H9 (cell line): ENCODE measurements around the gene RAB29. TPM values are rescaled to one million over a fixed set of nuclear protein-coding genes. Genes with fewer than 3 reads are reported as not detected.
A peak's percentile ranks its signal among the peaks of the same experiment; 100 is the strongest.

ENCODE experiments used
- DNase-seq: peaks from one replicate; pipeline ENCODE4 v3.0.0-alpha.2; 2017
- H2AFZ ChIP-seq: one replicate; pipeline ENCODE4 v1.6.1; 2013; ENCODE audit warnings: mild to moderate bottlenecking, low read length, control low read depth, moderate library complexity
- H2AK5ac ChIP-seq: 2 replicates; pipeline ENCODE4 v1.6.1; 2013; ENCODE audit warnings: low read length, control low read depth, mixed read lengths; ENCODE audit not compliant: insufficient read length
- H2BK120ac ChIP-seq: one replicate; pipeline ENCODE4 v1.6.1; 2013; ENCODE audit warnings: low read depth, mild to moderate bottlenecking, low read length, control low read depth, inconsistent platforms; ENCODE audit not compliant: poor library complexity, severe bottlenecking
- H2BK12ac ChIP-seq: 2 replicates; pipeline ENCODE4 v1.6.1; 2013; ENCODE audit warnings: low read length, control low read depth, mixed read lengths, low read depth; ENCODE audit not compliant: insufficient read length
- H2BK15ac ChIP-seq: 2 replicates; pipeline ENCODE4 v1.6.1; 2013; ENCODE audit warnings: low read depth, low read length, control low read depth
- H2BK20ac ChIP-seq: one replicate; pipeline ENCODE4 v1.6.1; 2013; ENCODE audit warnings: low read depth, mild to moderate bottlenecking, low read length, control low read depth, inconsistent platforms; ENCODE audit not compliant: poor library complexity, severe bottlenecking
- H2BK5ac ChIP-seq: 2 replicates; pipeline ENCODE4 v1.6.1; 2013; ENCODE audit warnings: low read length, control low read depth, mixed read lengths; ENCODE audit not compliant: insufficient read length
- H3K14ac ChIP-seq: 2 replicates; pipeline ENCODE4 v1.6.1; 2013; ENCODE audit warnings: low read length, control low read depth; ENCODE audit not compliant: insufficient read depth
- H3K18ac ChIP-seq: 2 replicates; pipeline ENCODE4 v1.6.1; 2013; ENCODE audit warnings: low read depth, mild to moderate bottlenecking, mixed read lengths, low read length, control low read depth; ENCODE audit not compliant: insufficient read length
- H3K23ac ChIP-seq: 2 replicates; pipeline ENCODE4 v1.6.1; 2013; ENCODE audit warnings: low read length, control low read depth, mixed read lengths, low read depth; ENCODE audit not compliant: insufficient read length
- H3K23me2 ChIP-seq: 2 replicates; pipeline ENCODE4 v1.6.1; 2013; ENCODE audit warnings: low read depth, mild to moderate bottlenecking, mixed read lengths, low read length, control low read depth; ENCODE audit not compliant: insufficient read length, poor library complexity, severe bottlenecking
- H3K27ac ChIP-seq: 2 replicates; pipeline ENCODE4 v1.5.1; 2013; ENCODE audit warnings: low read length, control low read depth, mixed read lengths, low read depth; ENCODE audit not compliant: insufficient read length
- H3K27me3 ChIP-seq: 2 replicates; pipeline ENCODE4 v1.6.1; 2013; ENCODE audit warnings: low read length, control low read depth, inconsistent platforms; ENCODE audit not compliant: insufficient read depth
- H3K4ac ChIP-seq: 2 replicates; pipeline ENCODE4 v1.6.1; 2013; ENCODE audit warnings: low read depth, mild to moderate bottlenecking, control low read depth, inconsistent platforms, low read length, moderate library complexity
- H3K4me1 ChIP-seq: 2 replicates; pipeline ENCODE4 v1.6.1; 2013; ENCODE audit warnings: low read length, control low read depth, inconsistent platforms; ENCODE audit not compliant: insufficient read depth
- H3K4me2 ChIP-seq: 2 replicates; pipeline ENCODE4 v1.6.1; 2013; ENCODE audit warnings: low read length, control low read depth, mixed read lengths; ENCODE audit not compliant: insufficient read length, insufficient read depth
- H3K56ac ChIP-seq: 2 replicates; pipeline ENCODE4 v1.6.1; 2013; ENCODE audit warnings: low read depth, mild to moderate bottlenecking, mixed read lengths, low read length, control low read depth; ENCODE audit not compliant: insufficient read length
- H3K79me1 ChIP-seq: 2 replicates; pipeline ENCODE4 v1.6.1; 2013; ENCODE audit warnings: low read depth, mild to moderate bottlenecking, moderate library complexity, low read length, control low read depth, inconsistent platforms; ENCODE audit not compliant: insufficient read depth, poor library complexity, severe bottlenecking
- H3K79me2 ChIP-seq: 2 replicates; pipeline ENCODE4 v1.6.1; 2013; ENCODE audit warnings: low read length, control low read depth, inconsistent platforms; ENCODE audit not compliant: insufficient read depth
- H3K9ac ChIP-seq: 2 replicates; pipeline ENCODE4 v1.6.1; 2013; ENCODE audit warnings: low read length, control low read depth, mixed read lengths; ENCODE audit not compliant: insufficient read length; ENCODE audit errors: extremely low read depth
- H3K9me3 ChIP-seq: one replicate; pipeline ENCODE4 v1.6.1; 2013; ENCODE audit warnings: low read depth, low read length, inconsistent platforms; ENCODE audit not compliant: control insufficient read depth
- H3T11ph ChIP-seq: one replicate; pipeline ENCODE4 v1.6.1; 2013; ENCODE audit warnings: mild to moderate bottlenecking, low read length, control low read depth, inconsistent platforms
- H4K20me1 ChIP-seq: one replicate; pipeline ENCODE4 v1.6.1; 2013; ENCODE audit not compliant: control insufficient read depth, insufficient read length, insufficient read depth
- H4K5ac ChIP-seq: 2 replicates; pipeline ENCODE4 v1.6.1; 2013; ENCODE audit warnings: low read depth, mild to moderate bottlenecking, mixed read lengths, low read length, control low read depth; ENCODE audit not compliant: insufficient read length
- H4K8ac ChIP-seq: replicated peaks from 2 replicates; pipeline ENCODE4 v1.6.1; 2013; ENCODE audit warnings: low read length, control low read depth, mixed read lengths, low read depth; ENCODE audit not compliant: insufficient read length
- H4K91ac ChIP-seq: 2 replicates; pipeline ENCODE4 v1.6.1; 2013; ENCODE audit warnings: low read depth, mild to moderate bottlenecking, moderate library complexity, mixed read lengths, low read length, control low read depth; ENCODE audit not compliant: insufficient read length
- H3K27ac Mint-ChIP-seq, 3 experiments: 2 replicates in 2 of 3; 3 replicates in 1 of 3; pipeline ENCODE4 v1.8.0; 2020 to 2021; ENCODE audit warnings: mixed read lengths in 3 of 3, mild to moderate bottlenecking in 1 of 3, moderate library complexity in 1 of 3
- H3K27me3 Mint-ChIP-seq: 2 replicates; pipeline ENCODE4 v1.8.0; 2021; ENCODE audit warnings: low read depth, mild to moderate bottlenecking, moderate library complexity, mixed read lengths
- H3K36me3 Mint-ChIP-seq, 3 experiments: 2 replicates in 2 of 3; 3 replicates in 1 of 3; pipeline ENCODE4 v1.8.0; 2020 to 2021; ENCODE audit warnings: low read depth in 3 of 3, mixed read lengths in 3 of 3; ENCODE audit not compliant: insufficient read depth in 1 of 3
- H3K4me1 Mint-ChIP-seq, 2 experiments: 2 replicates each; pipeline ENCODE4 v1.8.0; 2020; ENCODE audit warnings: mixed read lengths in 2 of 2
- H3K4me3 Mint-ChIP-seq, 2 experiments: 2 replicates in 1 of 2; 3 replicates in 1 of 2; pipeline ENCODE4 v1.8.0; 2020 to 2021; ENCODE audit warnings: mild to moderate bottlenecking in 2 of 2, mixed read lengths in 2 of 2, moderate library complexity in 1 of 2
- H3K9me3 Mint-ChIP-seq, 2 experiments: 2 replicates in 1 of 2; 3 replicates in 1 of 2; pipeline ENCODE4 v1.8.0; 2020; ENCODE audit warnings: mild to moderate bottlenecking in 2 of 2, mixed read lengths in 2 of 2, moderate library complexity in 1 of 2
- WGBS: extraction: QIAGEN DNeasy Blood & Tissue Kit; methylation state at CpG from one replicate; pipeline ENCODE4 v1.1.7; 2013; ENCODE audit warnings: missing lambda C conversion rate, low lambda C conversion rate, mixed read lengths; ENCODE audit not compliant: insufficient read length; ENCODE audit errors: extremely low coverage; 5-methylcytosine and 5-hydroxymethylcytosine counted together
- total RNA-seq: library from RNA; stranded (reverse); gene quantifications from 2 replicates; pipeline ENCODE4 v1.2.1, GENCODE V29; 2021
- TF ChIP-seq, protein P1 (sequence below): fragments of 200-600 bp; sonication (generic); conservative IDR thresholded peaks from 3 replicates; pipeline ENCODE4 v1.8.0; 2021; ENCODE audit warnings: antibody characterized with exemption, mild to moderate bottlenecking

Gene RAB29
- total RNA-seq, 1 experiment from 2014 or later, result 4.2 TPM

DNA sequence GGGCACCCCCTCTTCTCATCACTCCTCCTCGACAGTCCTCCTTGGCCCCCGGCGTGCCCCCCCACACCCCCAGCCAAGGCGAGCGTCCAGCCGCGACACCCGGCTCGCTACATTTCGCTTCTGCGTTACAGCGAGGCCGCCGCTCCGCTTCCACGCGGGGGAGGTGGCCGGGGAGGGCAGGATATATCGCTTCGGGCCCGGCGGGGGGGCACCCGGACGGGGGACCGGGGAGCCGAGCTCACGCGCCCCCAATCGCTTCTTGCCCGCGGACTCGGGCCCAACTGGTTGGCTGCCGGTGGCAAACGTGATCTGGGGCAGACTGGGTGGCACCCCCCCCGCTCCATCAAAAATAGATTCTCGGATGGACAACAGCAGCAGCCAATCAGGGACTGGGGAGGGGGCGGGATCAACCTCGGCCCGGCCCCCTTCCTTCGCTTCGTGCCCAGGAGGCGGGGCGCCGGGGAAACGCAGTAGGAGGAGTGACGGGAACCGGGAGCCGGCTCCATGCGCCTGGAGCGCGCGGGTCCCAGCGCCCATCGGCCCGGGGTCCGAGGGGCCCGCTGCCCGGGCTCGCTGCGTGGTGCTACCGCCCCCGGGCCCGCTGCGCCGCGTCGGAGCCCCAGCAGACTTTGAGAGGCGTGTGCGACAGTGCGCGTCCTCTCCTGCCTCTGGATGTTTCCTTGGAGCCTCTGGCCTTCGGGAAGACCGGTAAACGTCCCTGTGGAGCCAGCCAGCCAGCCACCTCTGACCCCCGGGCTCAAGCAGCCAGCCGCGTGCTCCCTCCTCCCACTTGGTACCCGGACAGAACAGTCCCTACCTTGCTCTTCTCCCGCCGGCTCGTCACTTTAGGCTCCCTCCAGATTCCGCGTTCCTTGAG lies 37.8 kb upstream of the RAB29 start, which contains the start of gene SLC41A1:
Gene SLC41A1, minus strand, starts transcription at position 321 of the 877 bp plus-strand sequence. CDS start 2,757 bp downstream, outside the sequence.
- no peak within 1 kb of the TSS for H4K5ac ChIP-seq
- peaks cover 49% of the 10 kb centered on the region in 2 experiments for H3K4me1 Mint-ChIP-seq
- H4K8ac ChIP-seq, result no peak within 1 kb of the TSS
- peak within 1 kb of the TSS; percentile 58 to 92 (median 75) for H3K27ac Mint-ChIP-seq
- peak within 1 kb of the TSS; percentile 92 to 94 for H3K4me3 Mint-ChIP-seq
- no peak within 1 kb of the TSS for H3K4ac ChIP-seq
- H3T11ph ChIP-seq, result no peak within 1 kb of the TSS
- TF ChIP-seq, protein P1, sequence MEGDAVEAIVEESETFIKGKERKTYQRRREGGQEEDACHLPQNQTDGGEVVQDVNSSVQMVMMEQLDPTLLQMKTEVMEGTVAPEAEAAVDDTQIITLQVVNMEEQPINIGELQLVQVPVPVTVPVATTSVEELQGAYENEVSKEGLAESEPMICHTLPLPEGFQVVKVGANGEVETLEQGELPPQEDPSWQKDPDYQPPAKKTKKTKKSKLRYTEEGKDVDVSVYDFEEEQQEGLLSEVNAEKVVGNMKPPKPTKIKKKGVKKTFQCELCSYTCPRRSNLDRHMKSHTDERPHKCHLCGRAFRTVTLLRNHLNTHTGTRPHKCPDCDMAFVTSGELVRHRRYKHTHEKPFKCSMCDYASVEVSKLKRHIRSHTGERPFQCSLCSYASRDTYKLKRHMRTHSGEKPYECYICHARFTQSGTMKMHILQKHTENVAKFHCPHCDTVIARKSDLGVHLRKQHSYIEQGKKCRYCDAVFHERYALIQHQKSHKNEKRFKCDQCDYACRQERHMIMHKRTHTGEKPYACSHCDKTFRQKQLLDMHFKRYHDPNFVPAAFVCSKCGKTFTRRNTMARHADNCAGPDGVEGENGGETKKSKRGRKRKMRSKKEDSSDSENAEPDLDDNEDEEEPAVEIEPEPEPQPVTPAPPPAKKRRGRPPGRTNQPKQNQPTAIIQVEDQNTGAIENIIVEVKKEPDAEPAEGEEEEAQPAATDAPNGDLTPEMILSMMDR, result no peak
- no CpG with 5 or more reads among the region's 83 CpGs for WGBS
- peaks cover 25 to 30% (median 27%) of the 10 kb centered on the region in 3 experiments for H3K36me3 Mint-ChIP-seq
- H2AK5ac ChIP-seq, result no peak within 1 kb of the TSS
- no peak within 1 kb of the TSS for H3K23ac ChIP-seq
- peaks cover 2% of the 10 kb centered on the region for H4K20me1 ChIP-seq
- no peak within 1 kb of the TSS for H2BK12ac ChIP-seq
- no peak within 1 kb of the TSS for H3K56ac ChIP-seq
- peaks cover 3% of the 10 kb centered on the region for H3K79me1 ChIP-seq
- no peaks in the 10 kb centered on the region for H3K9me3 Mint-ChIP-seq
- peak; percentile 94 for DNase-seq
- H3K4me2 ChIP-seq, result peak within 1 kb of the TSS; percentile 84
- no peak within 1 kb of the TSS for H2BK20ac ChIP-seq
- no peaks in the 10 kb centered on the region; the same call in 1 of the 2 replicates for H3K79me2 ChIP-seq
- H3K27me3 Mint-ChIP-seq, result peaks cover 9% of the 10 kb centered on the region
- H3K9me3 ChIP-seq, result no peaks in the 10 kb centered on the region
- H3K18ac ChIP-seq, result peak within 1 kb of the TSS; percentile 83
- no peak within 1 kb of the TSS for H2AFZ ChIP-seq
- H3K9ac ChIP-seq, result peak within 1 kb of the TSS; percentile 63
- no peaks in the 10 kb centered on the region for H3K4me1 ChIP-seq
- no peak within 1 kb of the TSS for H4K91ac ChIP-seq
- peaks cover 14% of the 10 kb centered on the region for H3K23me2 ChIP-seq
- H3K27me3 ChIP-seq, result no peaks in the 10 kb centered on the region
- H3K27ac ChIP-seq, result no peak within 1 kb of the TSS
- peak within 1 kb of the TSS; percentile 71 for H3K14ac ChIP-seq
- H2BK5ac ChIP-seq, result no peak within 1 kb of the TSS
- no peak within 1 kb of the TSS for H2BK120ac ChIP-seq
- H2BK15ac ChIP-seq, result no peak within 1 kb of the TSS
